GM12801 (cell line): ENCODE data around the gene TRIM52.

ENCODE experiments used
- CTCF ChIP-seq: IDR thresholded peaks from one replicate; pipeline ENCODE4 v1.5.1; 2011; ENCODE audit warnings: control low read depth; ENCODE audit not compliant: insufficient read length; ENCODE audit errors: extremely low read depth

The TRIM52 gene

GRCh38 chr5:181265092-181265671 is 4.2 kb upstream of the TRIM52 start:
- TF ChIP-seq CTCF: no peak

- no peak for TF ChIP-seq CTCF
Measured at GRCh38 chr5:181263633-181264032, 2.7 kb upstream of the TRIM52 start.

GRCh38 chr5:181261320-181262049 is 542 bp upstream of the TRIM52 start:
- no peak for TF ChIP-seq CTCF

- no peak for TF ChIP-seq CTCF
Measured at GRCh38 chr5:181259974-181260719, 796 bp downstream of the TRIM52 start.

GRCh38 chr5:181259283-181259682 is 1.7 kb downstream of the TRIM52 start:
- no peak for TF ChIP-seq CTCF

GRCh38 chr5:181258576-181258975 is 2.4 kb downstream of the TRIM52 start:
- TF ChIP-seq CTCF: no peak

GRCh38 chr5:181255836-181256578 is 4.9 kb downstream of the TRIM52 start:
- TF ChIP-seq CTCF: no peak
